Skeletal muscle tissue (tissue), 4 donors: ENCODE measurements around the gene SLX9. TPM values are rescaled to one million over a fixed set of nuclear protein-coding genes. Genes with fewer than 3 reads are reported as not detected.

Experiments used
- H3K27ac ChIP-seq: one replicate; pipeline ENCODE4 v1.7.0; 2013; ENCODE audit warnings: mild to moderate bottlenecking, low read depth, low read length, inconsistent platforms
- H3K27me3 ChIP-seq, 3 donors: one replicate each; pipeline ENCODE4 v1.7.0; 2013; ENCODE audit warnings: low read length in 3 of 3; ENCODE audit not compliant: control insufficient read depth in 3 of 3, insufficient read depth in 3 of 3
- H3K36me3 ChIP-seq, 3 donors: one replicate each; pipeline ENCODE4 v1.7.0; 2013; ENCODE audit warnings: low read length in 3 of 3; ENCODE audit not compliant: control insufficient read depth in 3 of 3, insufficient read depth in 3 of 3
- H3K4me1 ChIP-seq, 3 donors: one replicate each; pipeline ENCODE4 v1.7.0; 2013; ENCODE audit warnings: low read length in 3 of 3, mild to moderate bottlenecking in 3 of 3; ENCODE audit not compliant: control insufficient read depth in 3 of 3, insufficient read depth in 3 of 3
- H3K4me3 ChIP-seq, 3 donors: one replicate each; pipeline ENCODE4 v1.7.0; 2013; ENCODE audit warnings: low read length in 3 of 3
- H3K9ac ChIP-seq, 3 donors: one replicate each; pipeline ENCODE4 v1.7.0; 2013; ENCODE audit warnings: low read length in 3 of 3, mild to moderate bottlenecking in 3 of 3, moderate library complexity in 2 of 3, low read depth in 1 of 3
- H3K9me3 ChIP-seq, 3 donors: one replicate each; pipeline ENCODE4 v1.7.0; 2013; ENCODE audit warnings: low read length in 3 of 3; ENCODE audit not compliant: control insufficient read depth in 3 of 3
- total RNA-seq: library from RNA; depleted of rRNA; stranded (reverse); fragments of >200 nt; gene quantifications from one replicate; pipeline ENCODE4 v1.2.3, GENCODE V29; 2014
- donor health status: Osteomylitis.

Gene SLX9
- total RNA-seq, 1 donor from 2014 or later: 10.4 TPM

DNA sequence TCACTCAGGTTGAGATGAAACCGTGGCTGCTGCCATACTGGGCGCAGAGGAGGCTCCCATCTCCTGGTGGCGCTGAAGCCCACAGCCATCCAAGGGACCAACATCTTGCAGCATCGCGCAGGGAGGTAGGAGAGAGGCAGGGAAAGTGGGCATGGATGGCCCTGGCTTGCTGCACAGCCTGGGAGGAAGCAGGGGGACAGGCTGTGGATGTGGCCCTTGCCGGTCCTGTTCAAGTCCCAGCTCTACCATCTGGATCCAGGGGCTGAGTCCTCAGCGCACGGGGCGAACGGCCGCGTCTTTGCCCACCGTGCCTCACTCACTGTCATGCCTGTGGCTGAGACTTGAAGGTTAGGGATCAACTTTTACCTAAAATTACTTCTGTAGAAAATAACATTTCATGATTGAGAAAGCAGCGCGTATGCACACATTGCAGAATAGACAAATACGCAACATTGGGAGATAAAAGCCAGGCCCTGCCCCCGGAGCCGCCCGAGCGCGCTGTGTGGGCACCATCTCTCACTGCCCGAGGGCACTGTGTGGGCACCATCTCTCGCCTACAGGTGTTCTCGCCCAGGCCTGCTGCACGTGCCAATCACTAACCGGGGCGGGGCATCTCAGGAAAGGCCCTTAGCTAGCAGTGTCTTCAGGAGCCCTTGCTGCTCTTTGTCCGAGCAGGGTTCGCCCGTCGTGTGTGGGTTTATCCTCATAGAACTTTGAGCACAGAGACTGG is 11.5 kb downstream of the SLX9 start:
- H3K27ac ChIP-seq: peak overlapping the region; percentile 97

DNA sequence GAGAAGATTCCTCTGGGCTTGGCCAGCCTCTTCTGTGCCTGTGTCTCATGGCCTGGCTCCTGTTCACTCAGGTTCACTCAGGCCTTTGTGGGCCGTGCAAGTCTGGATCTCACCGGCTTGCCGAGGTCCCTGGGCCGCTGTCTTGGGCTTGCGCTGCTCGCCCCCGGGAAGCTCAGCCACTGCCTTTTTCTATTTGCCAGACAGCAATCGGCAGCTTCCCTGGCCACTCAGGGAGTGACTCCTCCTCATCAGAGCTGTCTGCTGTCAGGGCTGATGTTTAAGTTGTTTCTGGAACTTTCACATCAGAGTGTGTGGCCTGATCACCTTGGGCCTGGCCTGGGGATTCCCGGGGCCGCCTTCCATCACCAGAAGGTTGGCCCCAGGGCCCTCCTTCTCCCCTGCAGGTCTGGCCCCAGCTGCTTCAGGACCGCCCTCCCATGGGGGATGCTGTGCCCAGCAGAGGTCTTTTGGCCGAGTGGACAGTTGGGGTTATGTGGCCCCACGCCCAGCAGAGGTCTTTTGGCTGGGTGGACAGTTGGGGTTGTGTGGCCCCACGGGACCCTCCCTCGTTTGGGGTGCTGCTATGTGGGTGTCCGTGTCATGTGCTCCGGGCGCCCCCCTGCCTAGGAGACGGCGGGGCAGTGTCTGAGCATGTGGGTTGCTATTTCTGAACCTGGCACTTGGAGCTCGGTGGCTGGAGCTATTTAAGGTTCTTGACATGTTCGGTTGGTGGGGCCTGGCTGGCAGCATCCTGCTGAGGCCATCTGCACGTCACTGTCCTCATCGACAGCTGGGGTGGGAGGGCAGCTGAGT is 12.5 kb downstream of the SLX9 start:
- no peaks in the 10 kb centered on the region for H3K27me3 ChIP-seq
- no peaks in the 10 kb centered on the region for H3K9me3 ChIP-seq
- peak overlapping the region in 2 of 3 donors; percentile 17 to 52 for H3K4me3 ChIP-seq
- peaks cover 3 to 10% (median 5%) of the 10 kb centered on the region in 3 donors for H3K36me3 ChIP-seq
- H3K4me1 ChIP-seq: peaks cover 48 to 85% (median 69%) of the 10 kb centered on the region in 3 donors
- peak overlapping the region; percentile 20 to 78 (median 77) for H3K9ac ChIP-seq
- peak overlapping the region; percentile 97 for H3K27ac ChIP-seq

More for the DNA sequence above, 11.5 kb downstream of the SLX9 start:
- no peaks in the 10 kb centered on the region for H3K27me3 ChIP-seq
- peaks cover under 1 to 3% (median 2%) of the 10 kb centered on the region in 3 donors for H3K36me3 ChIP-seq
- peaks cover 57 to 90% (median 79%) of the 10 kb centered on the region in 3 donors for H3K4me1 ChIP-seq
- peak overlapping the region in 1 of 3 donors; percentile 8 for H3K9ac ChIP-seq
- H3K4me3 ChIP-seq: no peak overlapping the region
- H3K9me3 ChIP-seq: no peaks in the 10 kb centered on the region

DNA sequence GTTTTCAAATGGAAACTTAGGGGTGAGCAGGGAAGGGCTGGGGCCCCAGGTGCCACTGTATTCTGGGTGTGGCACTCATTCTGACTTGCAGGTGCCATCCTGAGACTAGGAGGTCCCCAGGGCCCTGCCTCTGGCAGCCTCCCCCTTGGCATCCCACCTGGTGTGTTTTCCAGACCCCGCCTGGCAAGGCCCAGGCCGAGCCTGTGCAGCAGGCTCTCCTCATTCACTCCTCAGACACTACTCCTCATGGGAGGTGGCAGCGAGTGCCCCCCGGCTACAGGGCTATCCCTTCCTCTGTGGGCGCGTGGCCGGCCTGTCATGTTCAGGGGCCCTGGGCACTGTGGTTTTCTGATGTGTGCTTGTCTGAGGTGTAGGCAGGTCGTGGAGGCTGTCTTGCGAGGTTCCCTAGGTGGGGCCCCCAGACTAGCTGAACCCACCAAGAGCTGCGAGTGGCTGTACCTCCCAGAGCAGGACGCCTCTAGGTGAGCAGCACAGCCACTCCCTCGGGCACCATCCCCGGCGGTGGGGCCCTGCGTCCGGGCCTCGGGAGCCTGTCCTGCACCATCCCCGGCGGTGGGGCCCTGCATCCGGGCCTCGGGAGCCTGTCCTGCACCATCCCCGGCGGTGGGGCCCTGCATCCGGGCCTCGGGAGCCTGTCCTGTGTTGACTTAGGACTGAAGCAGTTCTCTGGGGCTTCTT is 13.2 kb downstream of the SLX9 start:
- Histone ChIP-seq H3K9ac (peak overlapping the region; percentile 20 to 78 (median 74)), H3K4me1 (peaks cover 48 to 85% (median 67%) of the 10 kb centered on the region in 3 donors), H3K36me3 (peaks cover 3 to 10% (median 5%) of the 10 kb centered on the region in 3 donors), H3K4me3 (peak overlapping the region in 2 of 3 donors; percentile 6 to 17), H3K9me3 (no peaks in the 10 kb centered on the region), H3K27me3 (no peaks in the 10 kb centered on the region), H3K27ac (peak overlapping the region; percentile 97)

DNA sequence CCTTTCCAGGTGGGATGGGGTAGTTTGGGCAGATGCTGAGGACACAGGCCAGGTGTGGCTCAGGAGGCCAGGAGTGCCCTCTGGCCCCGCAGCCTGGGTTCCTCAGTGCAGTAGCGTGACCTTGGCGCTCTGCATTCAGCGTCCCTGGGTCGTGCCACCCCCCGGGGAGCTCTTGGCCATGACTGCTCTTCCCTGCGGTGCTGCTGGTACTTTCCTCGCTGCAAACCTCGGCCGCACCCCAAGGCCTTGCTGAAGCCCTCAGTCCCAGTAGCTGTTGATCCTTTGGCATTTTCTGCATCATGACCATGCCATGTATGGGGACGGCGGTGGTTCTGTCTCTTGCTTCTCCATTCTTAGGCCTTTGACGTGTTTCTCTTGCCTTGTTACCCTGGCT is 13.8 kb downstream of the SLX9 start:
- Histone ChIP-seq H3K27ac (peak overlapping the region; percentile 97), H3K27me3 (no peaks in the 10 kb centered on the region), H3K9ac (peak overlapping the region; percentile 51 to 78 (median 74)), H3K36me3 (peaks cover 3 to 10% (median 5%) of the 10 kb centered on the region in 3 donors), H3K9me3 (no peaks in the 10 kb centered on the region), H3K4me3 (peak overlapping the region in 1 of 3 donors; percentile 29), H3K4me1 (peaks cover 53 to 85% (median 69%) of the 10 kb centered on the region in 3 donors)

DNA sequence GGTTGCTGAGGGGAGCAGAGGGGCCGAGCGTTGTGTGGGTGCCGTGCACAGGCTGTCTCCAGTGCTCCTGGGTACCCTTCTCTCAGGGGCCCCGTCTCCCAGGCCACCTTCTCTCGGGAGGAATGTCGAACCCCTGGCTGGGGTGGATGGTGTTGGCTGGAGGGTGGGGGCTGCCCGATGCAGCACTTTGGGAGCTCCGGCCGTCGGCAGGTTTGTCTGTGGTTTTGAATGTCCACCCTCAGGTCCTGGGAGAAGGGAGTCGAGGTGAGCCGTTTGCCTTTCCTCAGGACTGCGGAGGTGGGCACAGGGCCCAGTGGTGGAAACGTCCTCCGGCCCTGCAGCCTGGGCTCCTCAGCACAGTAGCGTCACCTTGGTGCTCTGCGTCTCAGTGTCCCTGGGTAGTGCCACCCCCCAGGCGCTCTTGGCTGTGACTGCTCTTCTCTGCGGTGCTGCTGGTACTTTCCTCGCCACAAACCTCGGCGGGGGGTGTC is 14.5 kb downstream of the SLX9 start:
- peaks cover 56 to 85% (median 69%) of the 10 kb centered on the region in 3 donors for H3K4me1 ChIP-seq
- no peak overlapping the region for H3K4me3 ChIP-seq
- no peaks in the 10 kb centered on the region for H3K9me3 ChIP-seq
- H3K27me3 ChIP-seq: no peaks in the 10 kb centered on the region
- H3K36me3 ChIP-seq: peaks cover 3 to 10% (median 5%) of the 10 kb centered on the region in 3 donors
- peak overlapping the region; percentile 97 for H3K27ac ChIP-seq
- peak overlapping the region; percentile 51 to 78 (median 74) for H3K9ac ChIP-seq

DNA sequence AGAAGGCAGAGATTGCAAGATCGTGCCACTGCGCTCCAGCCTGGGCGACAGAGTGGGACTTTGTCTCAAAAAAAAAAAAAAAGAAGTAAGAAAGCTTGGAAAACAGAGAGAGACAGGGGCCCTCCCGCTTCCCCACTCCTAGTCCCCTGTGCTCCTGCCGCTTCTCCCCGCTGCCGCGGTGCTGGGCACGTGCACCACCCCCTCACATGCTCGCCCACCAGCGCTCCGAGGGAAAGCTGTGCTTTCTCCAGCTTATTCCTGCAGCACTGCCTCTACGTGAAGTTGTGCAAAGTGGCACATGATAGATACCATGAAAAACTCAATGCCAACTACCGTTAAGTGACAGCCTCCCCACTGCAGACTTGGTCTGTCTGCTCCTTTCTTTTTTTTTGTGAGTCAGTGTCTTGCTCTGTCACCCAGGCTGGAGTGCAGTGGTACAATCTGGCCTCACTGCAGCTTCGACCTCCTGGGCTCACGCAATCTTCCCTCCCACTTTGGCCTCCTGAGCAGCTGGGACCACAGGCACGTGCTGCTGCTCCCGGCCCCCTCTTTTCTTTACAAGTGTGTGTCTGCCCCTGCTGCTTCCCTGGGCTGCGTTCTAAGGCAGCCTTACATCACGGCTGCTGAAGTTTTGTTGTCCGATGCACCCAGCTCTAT is 15.4 kb downstream of the SLX9 start:
- no peak overlapping the region for H3K27ac ChIP-seq

DNA sequence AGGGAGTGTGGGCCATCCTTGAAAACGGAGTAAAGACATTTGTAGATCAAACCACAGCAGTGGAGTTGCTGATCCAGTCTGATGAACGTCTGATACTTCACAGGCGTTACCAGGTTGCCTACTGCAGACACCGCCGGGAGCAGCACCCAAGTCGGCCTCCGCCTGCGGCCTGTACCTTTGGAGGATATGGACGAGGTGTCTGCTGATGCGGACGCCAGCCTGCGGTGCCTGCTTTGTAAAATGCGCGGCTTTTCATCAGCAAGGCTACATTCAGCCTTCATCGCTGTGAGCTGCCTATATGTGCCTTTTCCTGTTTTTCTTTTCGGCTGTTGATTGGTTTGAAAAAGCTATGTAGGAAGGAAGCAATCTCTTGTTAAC is 16.0 kb downstream of the SLX9 start:
- Histone ChIP-seq H3K36me3 (peaks cover 8 to 14% (median 11%) of the 10 kb centered on the region in 3 donors), H3K4me1 (peaks cover 54 to 83% (median 67%) of the 10 kb centered on the region in 3 donors), H3K27ac (no peak overlapping the region), H3K4me3 (no peak overlapping the region), H3K27me3 (no peaks in the 10 kb centered on the region), H3K9me3 (no peaks in the 10 kb centered on the region), H3K9ac (no peak overlapping the region)

More for the DNA sequence above, 15.4 kb downstream of the SLX9 start:
- peaks cover 6 to 10% (median 7%) of the 10 kb centered on the region in 3 donors for H3K36me3 ChIP-seq
- H3K4me1 ChIP-seq: peaks cover 56 to 85% (median 69%) of the 10 kb centered on the region in 3 donors
- H3K9ac ChIP-seq: no peak overlapping the region
- no peak overlapping the region for H3K4me3 ChIP-seq
- H3K27me3 ChIP-seq: no peaks in the 10 kb centered on the region
- H3K9me3 ChIP-seq: no peaks in the 10 kb centered on the region

DNA sequence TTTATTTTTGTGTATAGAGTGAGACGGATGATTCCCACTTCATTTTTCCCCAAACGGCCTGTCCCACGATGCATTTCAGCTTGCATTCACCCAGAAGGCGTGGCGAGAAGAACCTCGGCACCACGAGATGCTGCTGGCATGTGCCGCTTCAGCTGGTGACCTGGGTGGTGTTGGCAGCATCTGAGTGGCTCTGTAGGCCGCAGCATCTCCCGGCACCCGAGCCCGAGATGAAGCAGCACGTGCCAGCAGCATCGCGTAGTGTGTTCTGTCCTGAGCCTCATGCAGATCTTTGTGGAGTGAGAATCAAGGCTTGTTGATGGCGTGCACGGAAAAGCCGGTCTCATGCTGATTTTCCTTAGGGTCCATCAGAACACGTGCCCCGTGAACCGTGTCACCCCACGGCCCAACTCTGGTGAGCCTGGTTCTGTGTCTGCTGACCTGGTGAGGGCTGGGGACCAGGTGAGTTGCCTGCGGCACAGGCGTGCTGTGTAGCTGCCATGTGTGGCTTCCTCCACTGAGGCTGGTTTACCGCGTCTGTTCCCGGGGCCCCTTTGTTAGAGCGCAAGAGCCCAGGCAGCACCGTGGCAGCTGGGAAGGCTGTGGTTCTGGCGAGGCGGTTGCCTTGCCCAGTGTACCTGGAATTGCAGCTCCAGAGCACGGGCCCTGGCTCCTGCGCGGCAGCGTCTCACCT is 16.7 kb downstream of the SLX9 start:
- Histone ChIP-seq H3K4me1 (peaks cover 54 to 78% (median 65%) of the 10 kb centered on the region in 3 donors), H3K9me3 (no peaks in the 10 kb centered on the region), H3K9ac (no peak overlapping the region), H3K4me3 (no peak overlapping the region), H3K27me3 (no peaks in the 10 kb centered on the region), H3K27ac (no peak overlapping the region), H3K36me3 (peaks cover 8 to 18% (median 11%) of the 10 kb centered on the region in 3 donors)
